Transverse colon (tissue), 4 donors: ENCODE results near the gene EPHA5.

Experiments
- EP300 ChIP-seq: sonication (generic); formaldehyde crosslinking; IDR thresholded peaks from one replicate; pipeline ENCODE4 v1.6.1; 2017; ENCODE audit warnings: antibody characterized with exemption, low read depth
- POLR2A ChIP-seq: fragments of 450-650 bp; IDR thresholded peaks from one replicate; pipeline ENCODE4 v1.6.1; 2016; ENCODE audit warnings: antibody characterized with exemption, mild to moderate bottlenecking, moderate library complexity
- POLR2AphosphoS5 ChIP-seq, 3 donors: sonication (generic); formaldehyde crosslinking; IDR thresholded peaks; one replicate each; pipeline ENCODE4 v1.6.1; 2016; ENCODE audit warnings: antibody characterized with exemption in 3 of 3
- TF ChIP-seq, protein P1 (sequence below), 5 experiments: fragments of 200-600 bp in 3 of 5; fragments of 450-650 bp in 2 of 5; sonication (generic) in 3 of 5; IDR thresholded peaks; 1 replicate in 2 of 5; 2 replicates in 3 of 5; pipeline ENCODE4 v1.5.1; 2016 to 2017; ENCODE audit warnings: antibody characterized with exemption in 5 of 5, inconsistent platforms in 3 of 5, mild to moderate bottlenecking in 2 of 5, moderate library complexity in 1 of 5

DNA sequence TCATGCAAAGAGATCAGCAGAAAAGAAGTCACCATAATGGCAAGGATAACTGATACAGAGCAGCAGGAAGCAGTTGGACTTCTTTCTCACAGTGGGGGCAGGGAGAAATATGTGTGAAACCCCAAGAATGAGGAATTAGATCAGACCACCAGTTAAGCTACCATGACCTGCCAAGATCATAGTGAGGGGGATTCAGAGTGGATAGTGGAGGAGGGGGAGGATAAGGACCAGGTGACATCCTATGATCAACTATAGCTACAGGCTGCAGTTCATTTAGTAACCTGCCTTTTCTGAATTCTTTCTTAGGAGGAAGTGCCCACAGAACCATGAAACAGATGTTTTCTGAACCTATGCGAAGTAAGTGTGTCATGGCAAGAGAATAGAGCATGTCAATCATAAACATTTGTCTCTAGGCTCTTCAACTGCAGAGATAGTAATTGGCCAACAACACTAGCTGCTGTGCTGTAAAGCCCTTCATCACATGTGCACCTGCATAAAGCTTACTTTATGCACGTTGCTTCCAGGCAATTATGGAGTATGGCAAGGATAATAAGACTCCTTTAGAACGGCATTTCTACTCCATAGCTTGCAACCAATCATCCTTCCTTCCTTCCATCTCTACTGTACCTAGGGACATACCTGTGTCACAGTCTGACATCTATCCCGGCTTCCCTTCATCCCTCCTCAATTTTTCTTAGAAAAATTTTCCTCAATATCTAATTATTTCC lies 329.7 kb downstream of the EPHA5 start:
- TF ChIP-seq, protein P1, sequence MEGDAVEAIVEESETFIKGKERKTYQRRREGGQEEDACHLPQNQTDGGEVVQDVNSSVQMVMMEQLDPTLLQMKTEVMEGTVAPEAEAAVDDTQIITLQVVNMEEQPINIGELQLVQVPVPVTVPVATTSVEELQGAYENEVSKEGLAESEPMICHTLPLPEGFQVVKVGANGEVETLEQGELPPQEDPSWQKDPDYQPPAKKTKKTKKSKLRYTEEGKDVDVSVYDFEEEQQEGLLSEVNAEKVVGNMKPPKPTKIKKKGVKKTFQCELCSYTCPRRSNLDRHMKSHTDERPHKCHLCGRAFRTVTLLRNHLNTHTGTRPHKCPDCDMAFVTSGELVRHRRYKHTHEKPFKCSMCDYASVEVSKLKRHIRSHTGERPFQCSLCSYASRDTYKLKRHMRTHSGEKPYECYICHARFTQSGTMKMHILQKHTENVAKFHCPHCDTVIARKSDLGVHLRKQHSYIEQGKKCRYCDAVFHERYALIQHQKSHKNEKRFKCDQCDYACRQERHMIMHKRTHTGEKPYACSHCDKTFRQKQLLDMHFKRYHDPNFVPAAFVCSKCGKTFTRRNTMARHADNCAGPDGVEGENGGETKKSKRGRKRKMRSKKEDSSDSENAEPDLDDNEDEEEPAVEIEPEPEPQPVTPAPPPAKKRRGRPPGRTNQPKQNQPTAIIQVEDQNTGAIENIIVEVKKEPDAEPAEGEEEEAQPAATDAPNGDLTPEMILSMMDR (IDR thresholded peaks at IDR 0.05), result no peak
- TF ChIP-seq POLR2A (no peak), EP300 (no peak), POLR2AphosphoS5 (IDR thresholded peaks at IDR 0.05) (no peak)
